GM12874 (cell line): ENCODE results near the gene YARS2.

Experiments
- CTCF ChIP-seq: IDR thresholded peaks from 2 replicates; pipeline ENCODE4 v1.5.1; 2011; ENCODE audit warnings: low read depth, mild to moderate bottlenecking, control low read depth, low read length, moderate library complexity; ENCODE audit not compliant: insufficient read depth

The YARS2 gene

GRCh38 chr12:32743264-32743663, 12.4 kb downstream of the YARS2 start:
- no peak for TF ChIP-seq CTCF

DNA sequence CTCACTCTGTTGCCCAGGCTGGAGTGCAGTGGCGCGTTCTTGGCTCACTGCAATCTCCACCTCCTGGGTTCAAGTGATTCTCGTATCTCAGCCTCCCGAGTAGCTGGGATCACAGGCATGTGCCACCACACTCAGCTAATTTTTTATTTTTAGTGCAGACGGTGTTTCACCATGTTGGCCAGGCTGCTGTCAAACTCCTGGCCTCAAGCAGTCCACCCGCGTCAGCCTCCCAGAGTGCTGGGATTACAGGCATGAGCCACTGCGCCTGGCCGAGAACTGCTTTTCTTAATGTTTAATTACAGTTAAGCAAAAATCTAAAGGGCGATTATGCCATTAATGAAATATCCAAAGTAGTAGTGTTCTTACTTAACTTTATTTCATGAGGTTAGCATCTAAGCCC, 13.6 kb downstream of the YARS2 start:
- TF ChIP-seq CTCF = no peak

- no peak for TF ChIP-seq CTCF
Measured at GRCh38 chr12:32739279-32739678, 16.4 kb downstream of the YARS2 start.

DNA sequence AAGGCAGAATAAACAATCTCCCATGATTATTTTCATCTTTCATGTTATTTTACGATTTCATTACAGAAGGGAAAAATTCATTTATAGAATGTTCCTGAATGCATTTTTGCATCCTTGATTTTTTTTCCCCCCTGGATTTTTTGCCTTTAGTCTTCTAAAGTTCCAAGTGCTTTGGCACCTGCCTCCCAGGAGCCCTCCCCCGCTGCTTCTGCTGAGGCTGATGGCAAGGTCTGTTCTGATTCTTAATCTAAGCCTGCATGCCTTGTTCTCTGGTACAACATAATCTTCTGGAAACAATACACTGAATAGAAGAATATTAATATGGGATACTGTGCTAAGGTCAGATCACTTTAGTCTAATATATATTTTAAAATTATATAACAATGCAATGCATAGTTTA, 18.0 kb downstream of the YARS2 start:
- no peak for TF ChIP-seq CTCF

- no peak for TF ChIP-seq CTCF
Measured at GRCh38 chr12:32736445-32736844, 19.3 kb downstream of the YARS2 start.

- TF ChIP-seq CTCF = no peak
Measured at GRCh38 chr12:32734952-32735351, 20.7 kb downstream of the YARS2 start.

- TF ChIP-seq CTCF = no peak
Measured at GRCh38 chr12:32727237-32727636, 28.5 kb downstream of the YARS2 start.

- TF ChIP-seq CTCF = no peak
Measured at GRCh38 chr12:32726286-32726685, 29.4 kb downstream of the YARS2 start.
